Mucosa of gallbladder (tissue), 1 donor: ENCODE measurements around the gene TBRG1. TPM values are rescaled to one million over a fixed set of nuclear protein-coding genes. Genes with fewer than 3 reads are reported as not detected.
"Not testable (repeated sequence)": the region's sequence is repeated elsewhere in the genome, so short reads cannot be mapped to it uniquely, and the experiment has no call there.

Experiments used
- DNase-seq: peaks from one replicate; pipeline ENCODE4 v3.0.0-alpha.2; 2020; ENCODE audit warnings: low spot score
- total RNA-seq: library from RNA; stranded (reverse); gene quantifications from one replicate; pipeline ENCODE4 v1.2.1, GENCODE V29; 2021
- donor health status: DM: no; HTN: no; CAD: no.

The TBRG1 gene
- 43.9 TPM for total RNA-seq

GRCh38 chr11:124622531-124623451 lies at the start of gene TBRG1:
TBRG1 (plus strand) TSS chr11:124622864; CDS start chr11:124623084, 220 bp downstream.
- DNase-seq = peak; percentile 88

- DNase-seq = no peak
Observed at GRCh38 chr11:124577716-124578427, 44.8 kb upstream of the TBRG1 start.

- DNase-seq = no peak
Observed at GRCh38 chr11:124578761-124579160, 43.9 kb upstream of the TBRG1 start.

GRCh38 chr11:124581817-124582216 lies 40.8 kb upstream of the TBRG1 start:
- no peak for DNase-seq

- DNase-seq = no peak
Observed at GRCh38 chr11:124582565-124582964, 40.1 kb upstream of the TBRG1 start.

- DNase-seq = no peak
Observed at GRCh38 chr11:124583781-124584180, 38.9 kb upstream of the TBRG1 start.

- DNase-seq = no peak
Observed at GRCh38 chr11:124584681-124585372, 37.8 kb upstream of the TBRG1 start.

GRCh38 chr11:124586238-124586860 lies 36.3 kb upstream of the TBRG1 start:
- peak; percentile 53 for DNase-seq

GRCh38 chr11:124591430-124591829 lies 31.2 kb upstream of the TBRG1 start:
- DNase-seq = no peak

GRCh38 chr11:124592627-124593026 lies 30.0 kb upstream of the TBRG1 start:
- DNase-seq = no peak

- no peak for DNase-seq
Observed at GRCh38 chr11:124595302-124595701, 27.4 kb upstream of the TBRG1 start.

GRCh38 chr11:124597626-124598025 lies 25.0 kb upstream of the TBRG1 start:
- no peak for DNase-seq

- no peak for DNase-seq
Observed at GRCh38 chr11:124600621-124601320, 21.9 kb upstream of the TBRG1 start.

GRCh38 chr11:124602193-124602592 lies 20.5 kb upstream of the TBRG1 start:
- no peak for DNase-seq

GRCh38 chr11:124602723-124603122 lies 19.9 kb upstream of the TBRG1 start:
- not testable (repeated sequence) for DNase-seq

GRCh38 chr11:124605719-124606118 lies 16.9 kb upstream of the TBRG1 start:
- DNase-seq = no peak

- no peak for DNase-seq
Observed at GRCh38 chr11:124608147-124608546, 14.5 kb upstream of the TBRG1 start.

GRCh38 chr11:124610295-124610694 lies 12.4 kb upstream of the TBRG1 start:
- DNase-seq = no peak

- no peak for DNase-seq
Observed at GRCh38 chr11:124611064-124611463, 11.6 kb upstream of the TBRG1 start, which contains the start of gene PANX3. PANX3 (plus strand) TSS chr11:124611428; CDS start chr11:124611557, 129 bp downstream.

- no peak for DNase-seq
Observed at GRCh38 chr11:124612045-124612444, 10.6 kb upstream of the TBRG1 start.
